Type B pancreatic cell (in vitro differentiated cells): ENCODE results near the gene APOL4. TPM values are rescaled to one million over a fixed set of nuclear protein-coding genes. Genes with fewer than 3 reads are reported as not detected.

ENCODE experiments used
- DNase-seq: peaks from one replicate; pipeline ENCODE4 v3.0.0; 2021; ENCODE audit warnings: mixed read lengths; ENCODE audit not compliant: unreplicated experiment; ENCODE audit errors: extremely low spot score
- H3K27ac Mint-ChIP-seq: 2 replicates; pipeline ENCODE4 v1.8.0; 2021; ENCODE audit warnings: mild to moderate bottlenecking, mixed read lengths
- H3K27me3 Mint-ChIP-seq: 2 replicates; pipeline ENCODE4 v1.8.0; 2021; ENCODE audit warnings: mixed read lengths
- H3K36me3 Mint-ChIP-seq: 2 replicates; pipeline ENCODE4 v1.8.0; 2021; ENCODE audit warnings: mixed read lengths
- H3K4me1 Mint-ChIP-seq: one replicate; pipeline ENCODE4 v1.8.0; 2021; ENCODE audit warnings: mixed read lengths; ENCODE audit not compliant: unreplicated experiment
- H3K4me3 Mint-ChIP-seq: 2 replicates; pipeline ENCODE4 v1.8.0; 2021; ENCODE audit warnings: mild to moderate bottlenecking, mixed read lengths
- H3K9me3 Mint-ChIP-seq: 2 replicates; pipeline ENCODE4 v1.8.0; 2021; ENCODE audit warnings: mixed read lengths
- total RNA-seq: library from RNA; stranded (reverse); gene quantifications from 2 replicates; pipeline ENCODE4 v1.2.1, GENCODE V29; 2021; ENCODE audit warnings: low replicate concordance
- TF ChIP-seq, protein P1 (sequence below): fragments of 200-600 bp; sonication (generic); conservative IDR thresholded peaks from 2 replicates; pipeline ENCODE4 v1.5.0; 2021; ENCODE audit warnings: antibody characterized with exemption, mild to moderate bottlenecking

APOL4 gene
- total RNA-seq, 1 donor from 2014 or later: 1.4 TPM

DNA sequence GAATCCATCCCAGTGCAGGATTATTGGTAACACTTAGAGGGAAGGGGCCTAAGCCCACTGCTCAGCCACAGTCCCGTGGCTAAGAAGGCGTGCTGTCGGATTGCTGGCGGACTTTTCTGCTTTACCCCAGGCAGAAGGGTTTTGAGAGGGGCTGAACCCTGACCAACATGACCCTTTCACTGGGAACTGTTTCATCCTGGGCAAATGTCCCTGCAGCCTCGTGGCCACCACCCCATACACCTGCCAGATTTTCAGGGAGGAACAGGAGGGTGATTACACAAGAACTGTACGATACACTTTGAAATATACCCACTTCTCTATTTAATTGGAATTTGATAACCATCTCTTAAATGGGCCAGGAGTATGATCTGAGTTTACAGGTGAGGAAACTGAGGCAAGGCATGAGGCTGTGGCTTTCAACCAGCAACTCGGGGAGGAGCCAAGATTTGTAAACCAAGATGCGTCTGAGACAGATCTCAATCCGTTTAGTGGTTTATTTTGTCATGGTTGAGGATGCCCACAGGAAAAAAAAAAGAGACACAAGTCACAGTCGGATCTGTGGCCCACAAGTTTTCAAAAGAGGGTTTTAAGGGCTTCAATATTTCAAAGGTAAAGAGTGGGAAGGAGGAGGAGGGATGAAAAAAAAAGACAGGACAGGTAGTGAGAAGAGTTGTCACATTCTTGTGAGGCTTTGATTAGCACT lies 34.9 kb downstream of the APOL4 start:
- Mint-ChIP-seq H3K4me1 (no peaks in the 10 kb centered on the region), H3K9me3 (no peaks in the 10 kb centered on the region), H3K27me3 (no peaks in the 10 kb centered on the region), H3K36me3 (no peaks in the 10 kb centered on the region), H3K27ac (no peak overlapping the region), H3K4me3 (no peak overlapping the region)
- DNase-seq: no peak
- TF ChIP-seq, protein P1, sequence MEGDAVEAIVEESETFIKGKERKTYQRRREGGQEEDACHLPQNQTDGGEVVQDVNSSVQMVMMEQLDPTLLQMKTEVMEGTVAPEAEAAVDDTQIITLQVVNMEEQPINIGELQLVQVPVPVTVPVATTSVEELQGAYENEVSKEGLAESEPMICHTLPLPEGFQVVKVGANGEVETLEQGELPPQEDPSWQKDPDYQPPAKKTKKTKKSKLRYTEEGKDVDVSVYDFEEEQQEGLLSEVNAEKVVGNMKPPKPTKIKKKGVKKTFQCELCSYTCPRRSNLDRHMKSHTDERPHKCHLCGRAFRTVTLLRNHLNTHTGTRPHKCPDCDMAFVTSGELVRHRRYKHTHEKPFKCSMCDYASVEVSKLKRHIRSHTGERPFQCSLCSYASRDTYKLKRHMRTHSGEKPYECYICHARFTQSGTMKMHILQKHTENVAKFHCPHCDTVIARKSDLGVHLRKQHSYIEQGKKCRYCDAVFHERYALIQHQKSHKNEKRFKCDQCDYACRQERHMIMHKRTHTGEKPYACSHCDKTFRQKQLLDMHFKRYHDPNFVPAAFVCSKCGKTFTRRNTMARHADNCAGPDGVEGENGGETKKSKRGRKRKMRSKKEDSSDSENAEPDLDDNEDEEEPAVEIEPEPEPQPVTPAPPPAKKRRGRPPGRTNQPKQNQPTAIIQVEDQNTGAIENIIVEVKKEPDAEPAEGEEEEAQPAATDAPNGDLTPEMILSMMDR: no peak

DNA sequence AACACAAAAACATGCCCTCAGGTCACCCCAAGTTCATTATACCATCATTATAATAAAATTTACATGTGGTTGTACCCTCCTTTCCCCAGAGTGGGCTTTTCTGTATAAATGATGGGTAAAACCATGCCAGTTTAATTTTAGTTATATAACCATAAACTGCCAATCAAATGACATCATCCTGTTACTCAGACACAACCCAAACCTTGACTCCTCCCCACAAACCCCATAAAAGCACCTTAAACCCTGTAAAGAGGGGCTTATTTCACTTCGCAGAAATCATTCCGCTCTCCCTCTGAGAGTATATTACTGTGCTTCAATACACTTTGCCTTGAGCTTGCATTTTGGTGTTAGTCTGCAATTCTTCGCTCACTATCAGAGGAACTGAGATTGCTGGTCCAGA lies 35.5 kb downstream of the APOL4 start:
- no peaks in the 10 kb centered on the region for H3K36me3 Mint-ChIP-seq
- TF ChIP-seq, protein P1: no peak
- no peaks in the 10 kb centered on the region for H3K9me3 Mint-ChIP-seq
- H3K4me3 Mint-ChIP-seq: no peak overlapping the region
- no peak overlapping the region for H3K27ac Mint-ChIP-seq
- H3K27me3 Mint-ChIP-seq: no peaks in the 10 kb centered on the region
- H3K4me1 Mint-ChIP-seq: no peaks in the 10 kb centered on the region
- no peak for DNase-seq

DNA sequence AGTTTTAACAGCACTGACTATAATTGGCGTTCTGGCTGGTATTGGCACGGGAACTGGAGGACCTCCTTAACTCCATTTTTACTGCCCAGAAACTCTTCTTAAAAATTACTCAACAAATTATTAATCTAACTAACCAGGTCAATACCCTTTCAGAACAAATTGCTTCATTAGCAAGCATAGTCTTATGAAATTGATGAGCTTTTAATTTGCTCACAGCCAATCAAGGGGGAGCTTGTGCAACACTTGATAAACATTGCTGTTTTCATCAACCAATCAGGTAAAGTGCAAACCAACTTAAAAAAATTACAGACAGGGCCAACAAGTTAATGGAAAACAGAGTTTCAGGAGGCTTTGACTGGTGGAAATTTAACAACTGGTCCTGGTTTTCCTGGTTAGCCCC lies 36.5 kb downstream of the APOL4 start:
- no peak for DNase-seq
- Mint-ChIP-seq H3K27ac (no peak overlapping the region), H3K36me3 (no peaks in the 10 kb centered on the region), H3K27me3 (no peaks in the 10 kb centered on the region), H3K4me3 (no peak overlapping the region), H3K9me3 (no peaks in the 10 kb centered on the region), H3K4me1 (peaks cover 7% of the 10 kb centered on the region)
- TF ChIP-seq, protein P1: no peak

DNA sequence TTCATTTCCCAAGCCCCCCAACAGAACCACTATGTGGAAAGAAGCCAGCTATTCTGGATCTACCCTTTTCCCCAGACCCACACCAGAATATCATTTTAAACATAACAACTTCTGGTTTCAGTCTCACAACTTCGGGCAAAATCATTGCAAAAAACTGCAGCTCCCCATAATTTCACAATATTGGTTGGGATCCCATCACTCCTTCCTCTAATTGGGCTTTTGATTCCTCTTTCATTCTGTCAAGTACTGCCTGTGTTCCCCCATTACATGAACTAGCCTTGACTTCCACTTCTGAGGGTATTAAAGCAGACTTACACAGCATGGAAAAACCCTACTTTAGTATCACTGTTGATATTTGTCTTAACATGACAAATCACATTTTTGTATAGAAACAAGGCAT lies 37.0 kb downstream of the APOL4 start:
- H3K27ac Mint-ChIP-seq: no peak overlapping the region
- no peak overlapping the region for H3K4me3 Mint-ChIP-seq
- H3K9me3 Mint-ChIP-seq: no peaks in the 10 kb centered on the region
- DNase-seq: no peak
- H3K27me3 Mint-ChIP-seq: no peaks in the 10 kb centered on the region
- H3K4me1 Mint-ChIP-seq: peaks cover 8% of the 10 kb centered on the region
- no peaks in the 10 kb centered on the region for H3K36me3 Mint-ChIP-seq
- TF ChIP-seq, protein P1: no peak

DNA sequence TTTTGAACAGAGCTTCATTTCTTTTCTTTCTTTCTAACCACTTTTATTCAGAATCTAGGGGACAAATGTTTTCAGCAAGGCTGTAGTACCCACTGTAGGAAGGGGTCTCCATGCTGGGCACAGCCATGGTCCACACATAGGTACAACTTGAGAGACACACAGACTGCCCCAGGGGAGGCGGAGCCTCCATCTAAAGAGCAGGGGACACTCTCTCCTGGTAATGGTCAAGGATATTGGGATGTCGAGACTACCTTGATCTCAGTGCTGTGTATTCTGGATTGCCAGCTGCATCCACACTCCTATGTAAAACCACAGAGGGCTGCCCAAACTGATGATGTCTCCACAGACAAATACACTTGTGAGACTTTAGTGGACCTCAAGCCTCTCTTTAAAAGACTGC lies 38.1 kb downstream of the APOL4 start:
- Mint-ChIP-seq H3K9me3 (no peaks in the 10 kb centered on the region), H3K27me3 (no peaks in the 10 kb centered on the region), H3K36me3 (no peaks in the 10 kb centered on the region), H3K4me1 (peaks cover 13% of the 10 kb centered on the region), H3K4me3 (no peak overlapping the region), H3K27ac (no peak overlapping the region)
- DNase-seq: no peak
- TF ChIP-seq, protein P1: no peak
